Endodermal cell (in vitro differentiated cells): Measurements from ENCODE around the gene PSMG4. TPM values are rescaled to one million over a fixed set of nuclear protein-coding genes. Genes with fewer than 3 reads are reported as not detected.
A peak's percentile ranks its signal among the peaks of the same experiment; 100 is the strongest.

Experiments used
- DNase-seq: peaks from one replicate; pipeline ENCODE4 v3.0.0-alpha.2; 2017
- H3K27ac ChIP-seq: 2 replicates; pipeline ENCODE4 v1.5.1; 2013; ENCODE audit warnings: mild to moderate bottlenecking, low read depth, low read length, moderate library complexity
- H3K27me3 ChIP-seq: 2 replicates; pipeline ENCODE4 v1.6.1; 2013; ENCODE audit warnings: mild to moderate bottlenecking, low read length, moderate library complexity; ENCODE audit not compliant: insufficient read depth, control insufficient read depth, poor library complexity, severe bottlenecking
- H3K36me3 ChIP-seq: 2 replicates; pipeline ENCODE4 v1.7.0; 2013; ENCODE audit warnings: mild to moderate bottlenecking, low read length, moderate library complexity; ENCODE audit not compliant: control insufficient read depth, insufficient read depth
- H3K4me1 ChIP-seq: one replicate; pipeline ENCODE4 v1.7.0; 2013; ENCODE audit warnings: low read length; ENCODE audit not compliant: control insufficient read depth, insufficient read depth
- H3K4me3 ChIP-seq: 2 replicates; pipeline ENCODE4 v1.5.1; 2013; ENCODE audit warnings: mild to moderate bottlenecking, low read length, moderate library complexity
- H3K9ac ChIP-seq: 2 replicates; pipeline ENCODE4 v1.6.1; 2013; ENCODE audit warnings: mild to moderate bottlenecking, low read length, moderate library complexity; ENCODE audit not compliant: poor library complexity, severe bottlenecking; ENCODE audit errors: extremely low read depth
- H3K9me3 ChIP-seq: 2 replicates; pipeline ENCODE4 v1.6.1; 2013; ENCODE audit warnings: mild to moderate bottlenecking, low read length, moderate library complexity; ENCODE audit not compliant: control insufficient read depth
- H3K27ac Mint-ChIP-seq: 2 replicates; pipeline ENCODE4 v1.8.0; 2020; ENCODE audit warnings: mixed read lengths
- H3K27me3 Mint-ChIP-seq: 2 replicates; pipeline ENCODE4 v1.8.0; 2021; ENCODE audit warnings: mild to moderate bottlenecking, mixed read lengths; ENCODE audit not compliant: insufficient read depth
- H3K36me3 Mint-ChIP-seq: 2 replicates; pipeline ENCODE4 v1.8.0; 2020; ENCODE audit warnings: low read depth, mixed read lengths
- H3K4me1 Mint-ChIP-seq: 2 replicates; pipeline ENCODE4 v1.8.0; 2020; ENCODE audit warnings: mixed read lengths
- H3K4me3 Mint-ChIP-seq: 2 replicates; pipeline ENCODE4 v1.8.0; 2020; ENCODE audit warnings: mild to moderate bottlenecking, moderate library complexity, mixed read lengths
- H3K9me3 Mint-ChIP-seq: 2 replicates; pipeline ENCODE4 v1.8.0; 2020; ENCODE audit warnings: mild to moderate bottlenecking, mixed read lengths
- WGBS, 2 experiments: methylation state at CpG; one replicate each; pipeline versions ENCODE4 v1.1.5 to v1.1.7; 2013; ENCODE audit warnings: missing lambda C conversion rate in 2 of 2, mixed read lengths in 1 of 2; ENCODE audit not compliant: insufficient coverage in 1 of 2, insufficient read length in 1 of 2; 5-methylcytosine and 5-hydroxymethylcytosine counted together
- total RNA-seq, 2 donors: library from RNA; stranded (reverse); fragmentation: NEBNext Ultra II Directional in 1 of 2; extraction: Animal tissue kit (Norgen Biotek cat#: 25700) in 1 of 2; gene quantifications; 2 replicates in 1 of 2; 3 replicates in 1 of 2; pipeline ENCODE4 v1.2.1, GENCODE V29; 2021
- TF ChIP-seq, protein P1 (sequence below): fragments of 200-600 bp; sonication (generic); conservative IDR thresholded peaks from 2 replicates; pipeline ENCODE4 v1.5.0; 2021; ENCODE audit warnings: antibody characterized with exemption, mild to moderate bottlenecking

Gene PSMG4
- total RNA-seq, 2 donors from 2014 or later, result 16.0 to 21.5 TPM

- H3K4me1 ChIP-seq, result peaks cover 20% of the 10 kb centered on the region
- no peak overlapping the region for H3K9ac ChIP-seq
- Mint-ChIP-seq H3K36me3 (peaks cover 4% of the 10 kb centered on the region), H3K27me3 (peaks cover 89% of the 10 kb centered on the region), H3K9me3 (peaks cover 9% of the 10 kb centered on the region), H3K27ac (no peak overlapping the region), H3K4me3 (no peak overlapping the region), H3K4me1 (peaks cover 19% of the 10 kb centered on the region)
- no peaks in the 10 kb centered on the region for H3K36me3 ChIP-seq
- no peak overlapping the region for H3K27ac ChIP-seq
- no peak for DNase-seq
- H3K4me3 ChIP-seq, result no peak overlapping the region
- no peaks in the 10 kb centered on the region for H3K9me3 ChIP-seq
- WGBS, 2 experiments, result 97 to 98% methylated on average over 21 to 40 of the region's 40 CpGs
- TF ChIP-seq, protein P1, sequence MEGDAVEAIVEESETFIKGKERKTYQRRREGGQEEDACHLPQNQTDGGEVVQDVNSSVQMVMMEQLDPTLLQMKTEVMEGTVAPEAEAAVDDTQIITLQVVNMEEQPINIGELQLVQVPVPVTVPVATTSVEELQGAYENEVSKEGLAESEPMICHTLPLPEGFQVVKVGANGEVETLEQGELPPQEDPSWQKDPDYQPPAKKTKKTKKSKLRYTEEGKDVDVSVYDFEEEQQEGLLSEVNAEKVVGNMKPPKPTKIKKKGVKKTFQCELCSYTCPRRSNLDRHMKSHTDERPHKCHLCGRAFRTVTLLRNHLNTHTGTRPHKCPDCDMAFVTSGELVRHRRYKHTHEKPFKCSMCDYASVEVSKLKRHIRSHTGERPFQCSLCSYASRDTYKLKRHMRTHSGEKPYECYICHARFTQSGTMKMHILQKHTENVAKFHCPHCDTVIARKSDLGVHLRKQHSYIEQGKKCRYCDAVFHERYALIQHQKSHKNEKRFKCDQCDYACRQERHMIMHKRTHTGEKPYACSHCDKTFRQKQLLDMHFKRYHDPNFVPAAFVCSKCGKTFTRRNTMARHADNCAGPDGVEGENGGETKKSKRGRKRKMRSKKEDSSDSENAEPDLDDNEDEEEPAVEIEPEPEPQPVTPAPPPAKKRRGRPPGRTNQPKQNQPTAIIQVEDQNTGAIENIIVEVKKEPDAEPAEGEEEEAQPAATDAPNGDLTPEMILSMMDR, result no peak
- H3K27me3 ChIP-seq, result peaks cover 54% of the 10 kb centered on the region
Observed at GRCh38 chr6:3253597-3253961, 5.2 kb upstream of the PSMG4 start.

DNA sequence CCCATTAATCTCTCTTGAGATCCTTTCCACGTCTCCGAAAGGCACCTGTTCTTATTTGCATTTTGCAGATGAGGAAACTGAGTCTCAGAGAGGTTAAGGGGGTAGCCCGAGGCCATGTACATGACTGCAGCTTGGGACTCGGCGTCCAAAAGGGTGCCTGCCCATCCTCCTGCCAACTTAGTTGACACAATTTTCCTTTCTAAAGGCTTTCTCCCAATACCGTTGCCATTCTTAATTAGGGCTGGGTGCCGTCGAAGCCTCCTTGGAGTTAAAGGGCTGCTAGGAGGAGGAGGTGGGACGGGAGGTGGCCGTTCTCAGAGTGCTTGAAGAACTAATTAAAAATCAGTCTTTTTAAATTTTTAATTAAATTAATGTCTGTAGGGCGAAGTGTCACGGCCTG is 546 bp upstream of the PSMG4 start:
- DNase-seq, result no peak
- H3K36me3 Mint-ChIP-seq, result peaks cover 4% of the 10 kb centered on the region
- Histone ChIP-seq H3K9me3 (no peaks in the 10 kb centered on the region), H3K27me3 (peaks cover 19% of the 10 kb centered on the region), H3K27ac (no peak overlapping the region), H3K9ac (no peak overlapping the region), H3K36me3 (no peaks in the 10 kb centered on the region), H3K4me3 (peak overlapping the region; percentile 86), H3K4me1 (no peaks in the 10 kb centered on the region)
- TF ChIP-seq, protein P1, result no peak
- H3K4me3 Mint-ChIP-seq, result peak overlapping the region; percentile 90
- no peak overlapping the region for H3K27ac Mint-ChIP-seq
- peaks cover 13% of the 10 kb centered on the region for H3K4me1 Mint-ChIP-seq
- peaks cover 7% of the 10 kb centered on the region for H3K9me3 Mint-ChIP-seq
- 71 to 80% methylated on average over 4 to 11 of the region's 12 CpGs for WGBS, 2 experiments
- peaks cover 49% of the 10 kb centered on the region for H3K27me3 Mint-ChIP-seq

- Histone ChIP-seq H3K27me3 (peaks cover 18% of the 10 kb centered on the region), H3K4me1 (no peaks in the 10 kb centered on the region), H3K36me3 (no peaks in the 10 kb centered on the region), H3K27ac (peak overlapping the region; percentile 14), H3K9me3 (no peaks in the 10 kb centered on the region), H3K9ac (peak overlapping the region; percentile 25), H3K4me3 (peak overlapping the region; percentile 86)
- H3K4me3 Mint-ChIP-seq, result peak overlapping the region; percentile 90
- peak; percentile 82 for DNase-seq
- TF ChIP-seq, protein P1, result peak; percentile 10
- peak overlapping the region; percentile 85 for H3K27ac Mint-ChIP-seq
- peaks cover 39% of the 10 kb centered on the region for H3K27me3 Mint-ChIP-seq
- H3K9me3 Mint-ChIP-seq, result peaks cover under 1% of the 10 kb centered on the region
- WGBS, 2 experiments, result 2% methylated on average over 16 to 21 of the region's 21 CpGs
- H3K4me1 Mint-ChIP-seq, result peaks cover 13% of the 10 kb centered on the region
- H3K36me3 Mint-ChIP-seq, result peaks cover 2% of the 10 kb centered on the region
Observed at GRCh38 chr6:3259491-3259958, 778 bp downstream of the PSMG4 start.
